Ecto neural progenitor cell (in vitro differentiated cells): ENCODE measurements around the gene YAP1.

Source experiments
- DNase-seq: peaks from one replicate; pipeline ENCODE4 v3.0.0-alpha.2; 2018; ENCODE audit warnings: low spot score

Gene YAP1

GRCh38 chr11:102280245-102280833 is 170.1 kb downstream of the YAP1 start:
- no peak for DNase-seq
